DOHH2 (cell line): ENCODE measurements around the gene GYPC.

Experiments used
- H3F3A ChIP-seq: fragments of 200-600 bp; sonication (generic), shearing (Covaris generic); 2 replicates; pipeline ENCODE4 v1.6.0; 2016; ENCODE audit warnings: antibody characterized with exemption, mild to moderate bottlenecking; ENCODE audit not compliant: control insufficient read depth, insufficient read depth
- H3K27ac ChIP-seq: fragments of 200-600 bp; sonication (generic); 2 replicates; pipeline ENCODE4 v1.5.1; 2014; ENCODE audit warnings: low read depth, mild to moderate bottlenecking, low read length, moderate library complexity
- H3K27me3 ChIP-seq: fragments of 200-600 bp; sonication (generic); 2 replicates; pipeline ENCODE4 v1.6.1; 2014; ENCODE audit warnings: mild to moderate bottlenecking, low read length, mixed read lengths; ENCODE audit not compliant: control insufficient read depth
- H3K36me3 ChIP-seq: fragments of 200-600 bp; sonication (generic); 2 replicates; pipeline ENCODE4 v1.6.1; 2014; ENCODE audit warnings: mild to moderate bottlenecking, low read length, moderate library complexity, mixed read lengths; ENCODE audit not compliant: control insufficient read depth
- H3K4me1 ChIP-seq: fragments of 200-600 bp; sonication (generic); 2 replicates; pipeline ENCODE4 v1.6.1; 2014; ENCODE audit warnings: mild to moderate bottlenecking, low read length, mixed read lengths; ENCODE audit not compliant: control insufficient read depth
- H3K4me2 ChIP-seq: fragments of 200-600 bp; sonication (generic); 2 replicates; pipeline ENCODE4 v1.6.0; 2014; ENCODE audit warnings: mild to moderate bottlenecking, low read length, moderate library complexity
- H3K4me3 ChIP-seq: fragments of 200-600 bp; sonication (generic); 2 replicates; pipeline ENCODE4 v1.5.1; 2014; ENCODE audit warnings: mild to moderate bottlenecking, low read length, mixed read lengths
- H3K79me2 ChIP-seq: fragments of 200-600 bp; sonication (generic); 2 replicates; pipeline ENCODE4 v1.6.1; 2014; ENCODE audit warnings: mild to moderate bottlenecking, low read length, mixed read lengths; ENCODE audit not compliant: control insufficient read depth
- H3K9me2 ChIP-seq: fragments of 200-600 bp; sonication (generic); replicated peaks from 2 replicates; pipeline ENCODE4 v1.6.1; 2014; ENCODE audit warnings: mild to moderate bottlenecking, low read length, mixed read lengths; ENCODE audit not compliant: control insufficient read depth
- H3K9me3 ChIP-seq: fragments of 200-600 bp; sonication (generic); 2 replicates; pipeline ENCODE4 v1.6.1; 2014; ENCODE audit warnings: antibody characterized with exemption, low read length, mixed read lengths; ENCODE audit not compliant: control insufficient read depth, insufficient read depth
- H4K20me1 ChIP-seq: fragments of 200-600 bp; sonication (generic); 2 replicates; pipeline ENCODE4 v1.6.0; 2014; ENCODE audit warnings: low read depth, mild to moderate bottlenecking, antibody characterized with exemption, low read length, moderate library complexity; ENCODE audit not compliant: control insufficient read depth, insufficient read depth
- CTCF ChIP-seq: fragments of 200-600 bp; sonication (generic); IDR thresholded peaks from one replicate; pipeline ENCODE4 v1.5.1; 2014; ENCODE audit warnings: antibody characterized with exemption, mild to moderate bottlenecking, low read depth, low read length; ENCODE audit not compliant: poor library complexity, severe bottlenecking
- EZH2phosphoT487 ChIP-seq: fragments of 200-600 bp; sonication (generic); IDR thresholded peaks from 2 replicates; pipeline ENCODE4 v1.6.1; 2017; ENCODE audit warnings: borderline replicate concordance, mild to moderate bottlenecking, antibody characterized with exemption, low read length, moderate library complexity, mixed read lengths

The GYPC gene

GRCh38 chr2:126668254-126668653 lies 12.3 kb downstream of the GYPC start:
- Histone ChIP-seq H3K4me2 (no peak overlapping the region), H3F3A (peaks cover 5% of the 10 kb centered on the region; the same call in 1 of the 2 replicates), H3K27me3 (no peaks in the 10 kb centered on the region), H3K9me2 (no peaks in the 10 kb centered on the region), H3K79me2 (peaks cover 87% of the 10 kb centered on the region), H4K20me1 (peaks cover 4% of the 10 kb centered on the region; the same call in 1 of the 2 replicates), H3K36me3 (peaks cover 66% of the 10 kb centered on the region), H3K27ac (no peak overlapping the region), H3K9me3 (no peaks in the 10 kb centered on the region), H3K4me1 (peaks cover 32% of the 10 kb centered on the region), H3K4me3 (no peak overlapping the region)
- no peak for TF ChIP-seq CTCF
- no peak for TF ChIP-seq EZH2phosphoT487

GRCh38 chr2:126669772-126670171 lies 13.8 kb downstream of the GYPC start:
- H3K4me2 ChIP-seq = no peak overlapping the region
- H3K27me3 ChIP-seq = no peaks in the 10 kb centered on the region
- no peaks in the 10 kb centered on the region; the same call in 1 of the 2 replicates for H3F3A ChIP-seq
- H3K9me3 ChIP-seq = 0 out of 2 replicates have a peak, but pooled peaks cover 5% of the 10 kb centered on the region
- peaks cover 67% of the 10 kb centered on the region for H3K36me3 ChIP-seq
- peaks cover 76% of the 10 kb centered on the region for H3K79me2 ChIP-seq
- H3K9me2 ChIP-seq = no peaks in the 10 kb centered on the region
- H3K4me1 ChIP-seq = peaks cover 17% of the 10 kb centered on the region
- H3K4me3 ChIP-seq = no peak overlapping the region
- TF ChIP-seq EZH2phosphoT487 (no peak), CTCF (no peak)
- peaks cover 4% of the 10 kb centered on the region; the same call in 1 of the 2 replicates for H4K20me1 ChIP-seq
- H3K27ac ChIP-seq = no peak overlapping the region

- H3K27ac ChIP-seq = no peak overlapping the region
- H3K4me1 ChIP-seq = no peaks in the 10 kb centered on the region
- H3K27me3 ChIP-seq = no peaks in the 10 kb centered on the region
- no peaks in the 10 kb centered on the region for H3F3A ChIP-seq
- peaks cover 61% of the 10 kb centered on the region for H3K79me2 ChIP-seq
- peaks cover 62% of the 10 kb centered on the region for H3K36me3 ChIP-seq
- H3K9me2 ChIP-seq = no peaks in the 10 kb centered on the region
- no peak overlapping the region for H3K4me2 ChIP-seq
- H4K20me1 ChIP-seq = no peaks in the 10 kb centered on the region
- TF ChIP-seq CTCF = no peak
- TF ChIP-seq EZH2phosphoT487 = no peak
- peaks cover 8% of the 10 kb centered on the region; the same call in 1 of the 2 replicates for H3K9me3 ChIP-seq
- H3K4me3 ChIP-seq = no peak overlapping the region
Observed at GRCh38 chr2:126671488-126671887, 15.5 kb downstream of the GYPC start.
